ENCODE data around the gene UNC13B.
"Not testable (repeated sequence)": the region's sequence is repeated elsewhere in the genome, so short reads cannot be mapped to it uniquely, and the experiment has no call there.

Gene UNC13B

GRCh38 chr9:35163413-35163812 lies 1.6 kb downstream of the UNC13B start:
- no peak for DNase-seq (ENCODE audit: low read depth)

DNA sequence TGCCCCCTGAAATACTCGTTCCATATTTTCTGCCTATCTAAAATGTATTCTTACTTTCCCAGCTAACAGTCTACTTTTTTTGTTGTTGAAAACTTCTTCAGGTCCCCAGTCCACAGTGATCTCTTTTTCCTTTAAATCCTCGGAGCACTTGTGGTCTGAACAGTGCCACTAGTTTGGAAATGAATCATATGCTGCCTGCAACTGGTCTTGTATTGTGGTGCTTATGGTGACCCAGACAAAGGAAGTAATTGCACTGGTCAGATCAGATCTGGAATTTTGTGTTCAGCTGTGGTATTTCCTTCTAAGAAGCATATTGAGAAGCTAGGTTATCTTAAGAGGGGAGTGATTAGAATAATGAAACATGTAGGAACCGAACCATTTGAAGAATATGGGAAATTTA lies 2.9 kb downstream of the UNC13B start:
- DNase-seq (ENCODE audit: low read depth), result no peak

- DNase-seq (ENCODE audit: low read depth), result not testable (repeated sequence)
Observed at GRCh38 chr9:35167429-35167828, 5.6 kb downstream of the UNC13B start.

- DNase-seq (ENCODE audit: low read depth), result no peak
Observed at GRCh38 chr9:35168963-35169362, 7.2 kb downstream of the UNC13B start.

GRCh38 chr9:35172878-35173277 lies 11.1 kb downstream of the UNC13B start:
- no peak for DNase-seq (ENCODE audit: low read depth)

DNA sequence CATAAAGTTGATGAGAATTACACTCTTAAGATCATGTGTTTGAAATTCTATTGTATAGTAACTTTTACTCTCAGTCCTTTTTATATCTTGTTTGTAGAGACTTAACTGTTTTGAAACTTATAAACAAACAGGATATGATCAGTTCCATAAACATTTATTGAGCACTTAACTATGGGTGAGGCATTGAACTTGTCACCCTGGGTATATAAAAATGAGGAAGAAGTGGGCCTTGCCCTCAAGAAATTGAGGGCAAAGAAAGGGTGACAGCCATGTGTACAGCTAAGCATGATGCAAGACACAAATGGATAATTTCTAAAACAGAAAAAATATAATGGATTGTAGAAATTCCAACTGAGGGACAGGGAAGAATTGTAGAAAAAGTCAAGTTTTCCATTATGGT lies 15.7 kb downstream of the UNC13B start:
- DNase-seq (ENCODE audit: low read depth), result no peak

DNA sequence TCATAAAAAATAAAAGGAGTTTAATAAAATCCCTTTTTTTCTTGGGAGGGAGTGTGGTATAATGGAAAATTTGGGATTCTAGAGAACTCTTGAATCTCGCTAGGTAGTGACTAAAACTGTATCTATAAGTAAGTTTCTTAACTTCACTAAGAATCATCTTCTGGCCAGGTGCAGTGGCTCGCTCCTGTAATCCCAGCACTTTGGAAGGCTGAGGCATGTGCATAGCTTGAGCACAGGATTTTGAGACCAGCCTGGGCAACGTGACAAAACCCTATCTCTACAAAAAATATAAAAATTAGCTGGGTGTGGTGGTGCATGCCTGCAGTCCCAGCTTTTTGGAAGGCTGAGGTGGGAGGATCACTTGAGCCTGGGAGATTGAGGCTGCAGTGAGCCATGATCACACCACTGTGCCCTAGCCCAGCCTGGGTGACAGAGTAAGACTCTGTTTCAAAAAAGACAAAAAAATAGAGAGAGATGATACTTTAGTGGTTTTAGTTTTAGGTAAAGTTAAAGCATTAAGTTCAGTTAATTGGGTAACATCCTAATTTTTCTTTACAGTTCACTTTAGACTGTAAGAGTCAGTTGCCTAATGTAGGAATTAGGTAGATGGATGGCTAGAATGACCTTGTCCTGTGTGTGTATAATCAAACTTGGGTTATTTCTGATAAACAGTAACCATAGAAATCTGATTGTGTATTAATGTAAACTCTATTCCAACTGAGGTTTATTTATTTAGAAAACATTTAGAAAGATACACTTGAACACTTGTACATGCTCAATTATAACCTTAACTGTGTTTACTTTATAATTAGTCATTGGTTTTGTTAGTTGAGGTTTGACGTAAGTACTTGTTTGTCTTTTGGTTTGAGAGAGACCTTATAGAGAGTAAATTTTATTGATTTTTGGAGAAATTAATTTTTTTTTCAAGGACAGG lies 17.8 kb downstream of the UNC13B start:
- DNase-seq (ENCODE audit: low read depth), result no peak

GRCh38 chr9:35180801-35181200 lies 19.0 kb downstream of the UNC13B start:
- no peak for DNase-seq (ENCODE audit: low read depth)

DNA sequence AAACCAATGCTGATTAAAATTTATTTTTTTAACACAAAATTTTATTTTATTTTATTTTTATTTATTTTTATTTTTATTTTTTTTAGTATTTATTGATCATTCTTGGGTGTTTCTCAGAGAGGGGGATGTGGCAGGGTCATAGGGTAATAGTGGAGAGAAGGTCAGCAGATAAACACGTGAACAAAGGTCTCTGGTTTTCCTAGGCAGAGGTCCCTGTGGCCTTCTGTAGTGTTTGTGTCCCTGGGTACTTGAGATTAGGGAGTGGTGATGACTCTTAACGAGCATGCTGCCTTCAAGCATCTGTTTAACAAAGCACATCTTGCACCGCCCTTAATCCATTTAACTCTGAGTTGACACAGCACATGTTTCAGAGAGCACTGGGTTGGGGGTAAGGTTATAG lies 20.6 kb downstream of the UNC13B start:
- DNase-seq (ENCODE audit: low read depth), result not testable (repeated sequence)

DNA sequence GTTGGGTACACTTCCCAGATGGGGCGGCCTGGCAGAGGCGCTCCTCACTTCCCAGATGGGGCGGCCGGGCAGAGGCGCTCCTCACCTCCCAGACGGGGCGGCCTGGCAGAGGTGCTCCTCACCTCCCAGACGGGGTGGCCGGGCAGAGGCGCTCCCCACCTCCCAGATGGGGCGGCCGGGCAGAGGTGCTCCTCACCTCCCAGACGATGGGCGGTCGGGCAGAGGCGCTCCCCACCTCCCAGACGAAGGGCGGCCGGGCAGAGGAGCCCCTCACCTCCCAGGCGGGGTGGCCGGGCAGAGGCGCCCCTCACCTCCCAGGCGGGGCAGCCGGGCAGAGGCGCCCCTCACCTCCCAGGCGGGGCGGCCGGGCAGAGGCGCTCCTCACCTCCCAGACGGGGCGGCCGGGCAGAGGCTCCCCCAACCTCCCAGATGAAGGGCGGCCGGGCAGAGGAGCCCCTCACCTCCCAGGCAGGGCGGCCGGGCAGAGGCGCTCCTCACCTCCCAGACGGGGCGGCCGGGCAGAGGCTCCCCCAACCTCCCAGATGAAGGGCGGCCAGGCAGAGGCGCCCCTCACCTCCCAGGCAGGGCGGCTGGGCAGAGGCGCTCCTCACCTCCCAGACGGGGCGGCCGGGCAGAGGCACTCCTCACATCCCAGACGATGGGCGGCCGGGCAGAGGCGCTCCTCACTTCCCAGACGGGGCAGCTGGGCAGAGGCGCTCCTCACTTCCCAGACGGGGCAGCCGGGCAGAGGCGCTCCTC lies 21.4 kb downstream of the UNC13B start:
- DNase-seq (ENCODE audit: low read depth), result not testable (repeated sequence)

GRCh38 chr9:35183755-35184480 lies 22.1 kb downstream of the UNC13B start:
- not testable (repeated sequence) for DNase-seq (ENCODE audit: low read depth)

- no peak for DNase-seq (ENCODE audit: low read depth)
Observed at GRCh38 chr9:35186524-35186923, 24.7 kb downstream of the UNC13B start.

DNA sequence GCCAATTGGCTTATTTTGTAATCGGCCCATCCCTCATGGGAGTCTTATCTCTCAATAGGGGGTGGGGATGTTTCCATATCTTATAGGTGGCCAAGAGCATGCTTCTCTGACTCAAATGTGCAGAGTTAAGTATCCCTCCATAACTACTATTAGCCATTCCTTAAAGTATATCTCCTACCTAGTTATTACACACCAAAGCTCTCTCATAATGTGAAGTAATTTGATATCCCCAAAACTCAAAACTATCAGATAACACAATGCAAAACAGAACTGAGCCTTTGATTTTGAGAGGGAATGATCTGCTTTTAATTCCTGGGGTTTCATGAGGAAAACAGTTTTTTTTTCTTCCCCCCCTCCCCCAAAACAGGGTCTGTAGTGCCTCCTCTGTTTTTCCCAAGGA lies 28.4 kb downstream of the UNC13B start:
- DNase-seq (ENCODE audit: low read depth), result no peak

GRCh38 chr9:35191105-35191504 lies 29.3 kb downstream of the UNC13B start:
- DNase-seq (ENCODE audit: low read depth), result no peak

- DNase-seq (ENCODE audit: low read depth), result no peak
Observed at GRCh38 chr9:35193762-35194161, 32.0 kb downstream of the UNC13B start.

DNA sequence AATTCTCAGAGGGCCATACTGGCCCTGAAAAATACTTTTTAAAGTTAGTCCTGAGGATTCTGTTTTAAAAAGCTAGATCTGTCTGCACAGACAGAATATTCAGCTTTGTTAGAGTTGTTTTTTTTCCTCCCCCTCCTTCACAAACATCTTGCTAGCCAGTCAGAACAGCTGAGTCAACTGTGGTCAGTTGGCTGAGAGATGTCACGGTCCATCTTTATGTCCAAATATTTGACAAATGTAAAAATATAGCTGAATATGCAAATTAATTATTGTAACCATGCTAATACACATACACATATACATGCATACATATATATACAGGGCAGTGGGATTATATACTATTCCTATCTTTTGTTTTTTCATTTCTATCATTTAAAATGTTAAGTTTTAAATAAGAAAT lies 33.9 kb downstream of the UNC13B start:
- DNase-seq (ENCODE audit: low read depth), result no peak

GRCh38 chr9:35198191-35198590 lies 36.4 kb downstream of the UNC13B start:
- DNase-seq (ENCODE audit: low read depth), result no peak

GRCh38 chr9:35203528-35203927 lies 41.7 kb downstream of the UNC13B start:
- DNase-seq (ENCODE audit: low read depth), result no peak

- no peak for DNase-seq (ENCODE audit: low read depth)
Observed at GRCh38 chr9:35205340-35205739, 43.5 kb downstream of the UNC13B start.

GRCh38 chr9:35211854-35212253 lies 50.0 kb downstream of the UNC13B start:
- DNase-seq (ENCODE audit: low read depth), result no peak

- DNase-seq (ENCODE audit: low read depth), result no peak
Observed at GRCh38 chr9:35220659-35221338, 59.0 kb downstream of the UNC13B start.

- DNase-seq (ENCODE audit: low read depth), result no peak
Observed at GRCh38 chr9:35225677-35226076, 63.9 kb downstream of the UNC13B start.
